GM19035 (cell line): Measurements from ENCODE around the gene PA2G4.
"Not testable (repeated sequence)": the region's sequence is repeated elsewhere in the genome, so short reads cannot be mapped to it uniquely, and the experiment has no call there.

ENCODE experiments used
- ATAC-seq: cut with Tn5 transposase; IDR thresholded peaks from one replicate; pipeline ENCODE4 v1.9.1; 2021; ENCODE audit not compliant: unreplicated experiment

PA2G4 gene

GRCh38 chr12:56099787-56100186 is 4.6 kb upstream of the PA2G4 start:
- no peak for ATAC-seq

DNA sequence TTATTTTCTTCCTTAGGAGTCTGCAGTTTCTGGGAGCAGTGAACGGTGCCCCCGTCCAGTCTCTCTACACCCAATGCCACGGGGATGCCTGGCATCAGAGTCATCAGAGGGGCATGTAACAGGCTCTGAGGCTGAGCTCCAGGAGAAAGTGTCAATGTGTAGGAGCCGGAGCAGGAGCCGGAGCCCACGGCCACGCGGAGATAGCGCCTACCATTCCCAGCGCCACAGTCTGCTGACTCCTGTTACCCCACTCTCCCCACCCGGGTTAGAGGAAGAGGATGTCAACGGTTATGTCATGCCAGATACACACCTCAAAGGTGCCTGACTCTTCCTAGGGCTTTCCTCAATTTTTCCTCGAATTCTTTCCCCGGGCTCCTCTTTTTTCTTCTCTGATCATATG is 3.3 kb upstream of the PA2G4 start:
- no peak for ATAC-seq

GRCh38 chr12:56102683-56103065 is 1.7 kb upstream of the PA2G4 start:
- ATAC-seq: no peak

DNA sequence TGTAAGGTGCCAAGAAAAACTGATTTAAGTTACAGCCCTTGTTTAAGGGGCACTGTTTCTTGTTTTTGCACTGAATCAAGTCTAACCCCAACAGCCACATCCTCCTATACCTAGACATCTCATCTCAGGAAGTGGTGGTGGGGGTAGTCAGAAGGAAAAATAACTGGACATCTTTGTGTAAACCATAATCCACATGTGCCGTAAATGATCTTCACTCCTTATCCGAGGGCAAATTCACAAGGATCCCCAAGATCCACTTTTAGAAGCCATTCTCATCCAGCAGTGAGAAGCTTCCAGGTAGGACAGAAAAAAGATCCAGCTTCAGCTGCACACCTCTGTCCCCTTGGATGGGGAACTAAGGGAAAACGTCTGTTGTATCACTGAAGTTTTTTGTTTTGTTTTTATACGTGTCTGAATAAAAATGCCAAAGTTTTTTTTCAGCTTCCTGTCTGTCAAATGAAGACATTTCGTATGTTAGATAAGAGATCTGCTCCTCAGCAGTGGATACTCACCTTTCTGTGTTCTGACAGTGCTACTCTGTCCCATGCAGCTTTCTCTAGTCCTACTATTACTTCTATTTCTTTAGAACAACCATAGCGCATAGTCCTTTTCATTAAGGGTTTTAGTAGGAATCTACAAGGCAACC is 1.2 kb upstream of the PA2G4 start:
- no peak for ATAC-seq

- ATAC-seq: no peak
Observed at GRCh38 chr12:56103823-56104108, 593 bp upstream of the PA2G4 start.

- peak; percentile 13 for ATAC-seq
Observed at GRCh38 chr12:56104815-56105608, 653 bp downstream of the PA2G4 start.

- ATAC-seq: no peak
Observed at GRCh38 chr12:56105609-56105902, 1.2 kb downstream of the PA2G4 start.

GRCh38 chr12:56107242-56107641 is 2.9 kb downstream of the PA2G4 start:
- ATAC-seq: no peak

GRCh38 chr12:56110571-56110970 is 6.2 kb downstream of the PA2G4 start:
- no peak for ATAC-seq

- ATAC-seq: no peak
Observed at GRCh38 chr12:56114084-56114483, 9.7 kb downstream of the PA2G4 start.

- ATAC-seq: no peak
Observed at GRCh38 chr12:56115329-56115728, 11.0 kb downstream of the PA2G4 start.

- peak; percentile 51 for ATAC-seq
Observed at GRCh38 chr12:56116267-56117081, 12.1 kb downstream of the PA2G4 start, which contains the start of gene RPL41. Gene RPL41, plus strand, starts transcription at chr12:56116633.

GRCh38 chr12:56117082-56117706 is 12.8 kb downstream of the PA2G4 start:
- ATAC-seq: not testable (repeated sequence)

DNA sequence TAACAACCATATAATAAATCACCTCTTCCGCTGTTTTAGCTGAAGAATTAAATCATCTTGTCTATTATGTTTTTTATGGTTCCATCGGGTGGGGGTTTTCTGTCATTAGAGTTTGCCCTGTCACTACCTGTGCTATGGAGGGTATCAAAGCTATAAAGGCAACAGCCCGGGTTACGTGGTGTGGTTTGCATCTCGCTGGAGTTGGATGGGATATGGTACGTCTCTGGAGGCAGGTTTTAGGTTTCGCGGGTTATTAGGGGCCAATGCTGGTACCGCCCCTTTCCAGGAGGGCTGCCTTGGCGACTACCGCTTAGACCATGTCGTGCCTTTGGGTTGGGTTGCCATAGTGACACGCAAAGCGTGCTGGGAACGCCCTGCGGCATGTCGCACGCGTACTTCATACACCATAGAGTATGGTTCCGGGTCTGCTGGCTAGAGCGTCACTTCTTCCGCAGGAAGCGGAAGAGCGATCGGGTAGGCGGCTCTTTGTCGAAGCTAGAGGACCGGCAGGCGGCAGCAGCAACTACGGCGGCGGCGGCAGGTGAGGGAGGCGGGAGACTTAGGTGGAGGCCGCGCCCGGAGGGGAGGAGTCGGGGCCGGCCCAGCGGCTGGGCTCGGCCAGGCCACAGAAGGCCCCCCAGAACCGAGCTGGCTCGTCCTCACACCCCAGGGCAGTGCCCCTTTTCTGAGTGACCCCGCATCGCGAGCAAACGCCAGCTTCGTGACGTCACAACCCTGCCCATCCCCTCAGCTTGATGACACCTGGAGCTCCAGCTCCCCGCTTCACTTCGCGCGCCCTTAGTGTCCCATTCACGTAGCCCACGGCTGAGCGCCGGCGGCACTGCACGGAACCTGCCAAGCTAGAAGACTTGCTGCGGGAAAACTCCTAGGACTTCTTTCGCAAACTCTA is 13.7 kb downstream of the PA2G4 start, which contains the start of gene ZC3H10:
Gene ZC3H10, plus strand, starts transcription at position 489 of the 910 bp plus-strand sequence. CDS start 2,297 bp downstream, outside the sequence.
- ATAC-seq: peak; percentile 84

GRCh38 chr12:56118688-56119357 is 14.5 kb downstream of the PA2G4 start:
- ATAC-seq: no peak

DNA sequence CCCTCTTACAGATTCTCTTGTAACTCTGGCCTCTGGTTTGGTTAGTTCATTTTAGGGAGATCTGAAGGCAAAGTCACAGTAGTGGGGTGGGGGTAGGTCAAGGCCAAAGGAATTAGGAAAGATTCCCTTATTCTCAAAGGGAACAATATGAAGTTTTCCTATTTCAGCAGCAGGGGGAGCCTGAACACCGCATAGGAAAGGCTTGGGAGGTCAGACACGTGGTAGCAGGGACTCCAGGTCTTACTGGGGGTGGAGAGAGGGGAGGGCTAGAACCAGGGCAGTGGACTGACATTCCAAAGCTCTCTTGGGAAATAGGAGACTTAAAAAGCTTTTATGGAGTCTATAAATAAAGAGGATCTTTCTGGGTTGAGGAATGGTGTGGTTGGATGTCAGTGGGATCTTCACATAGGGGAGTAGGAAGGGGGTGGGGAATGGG is 15.0 kb downstream of the PA2G4 start:
- ATAC-seq: no peak

DNA sequence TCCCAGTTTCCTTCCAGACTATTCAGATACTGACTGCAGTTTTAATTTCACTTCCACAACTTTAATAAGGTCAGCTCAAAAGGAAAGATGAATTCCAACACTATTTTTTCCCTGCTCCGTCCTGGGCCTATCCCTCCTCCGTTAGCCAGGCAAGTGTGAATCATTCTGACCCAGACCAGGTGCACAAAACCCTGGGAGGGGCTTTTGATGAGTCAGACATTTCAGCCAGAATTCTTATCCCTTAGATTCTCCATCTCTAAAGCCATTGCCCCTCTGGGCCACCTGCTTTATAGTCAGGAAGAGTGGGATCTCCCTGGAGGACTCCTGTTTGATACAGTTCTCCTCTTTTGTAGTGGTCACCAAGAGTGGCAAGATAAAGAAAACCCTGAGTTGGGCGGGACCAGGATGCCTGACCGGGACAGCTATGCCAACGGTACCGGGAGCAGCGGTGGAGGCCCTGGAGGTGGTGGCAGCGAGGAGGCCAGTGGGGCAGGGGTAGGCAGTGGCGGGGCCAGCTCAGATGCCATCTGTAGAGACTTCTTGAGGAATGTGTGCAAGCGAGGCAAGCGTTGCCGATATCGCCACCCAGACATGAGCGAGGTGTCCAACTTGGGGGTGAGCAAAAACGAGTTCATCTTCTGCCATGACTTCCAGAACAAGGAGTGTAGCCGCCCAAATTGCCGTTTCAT is 15.9 kb downstream of the PA2G4 start:
- ATAC-seq: no peak

DNA sequence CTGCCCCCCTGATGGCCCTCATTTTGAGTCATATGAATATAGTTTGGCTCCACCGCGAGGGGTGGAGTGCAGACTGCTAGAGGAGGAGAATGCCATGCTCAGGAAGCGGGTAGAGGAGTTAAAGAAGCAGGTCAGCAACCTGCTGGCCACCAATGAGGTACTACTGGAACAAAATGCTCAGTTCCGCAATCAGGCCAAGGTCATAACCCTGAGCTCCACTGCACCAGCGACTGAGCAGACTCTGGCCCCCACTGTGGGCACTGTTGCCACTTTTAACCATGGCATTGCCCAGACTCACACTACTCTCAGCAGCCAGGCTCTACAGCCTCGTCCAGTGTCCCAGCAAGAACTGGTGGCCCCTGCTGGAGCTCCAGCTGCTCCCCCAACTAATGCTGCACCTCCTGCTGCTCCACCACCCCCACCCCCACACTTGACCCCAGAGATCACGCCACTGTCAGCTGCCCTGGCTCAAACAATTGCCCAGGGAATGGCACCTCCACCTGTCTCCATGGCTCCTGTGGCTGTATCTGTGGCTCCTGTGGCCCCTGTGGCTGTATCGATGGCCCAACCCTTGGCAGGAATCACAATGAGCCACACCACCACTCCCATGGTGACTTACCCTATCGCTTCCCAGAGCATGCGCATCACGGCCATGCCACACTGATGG is 17.0 kb downstream of the PA2G4 start:
- ATAC-seq: no peak

GRCh38 chr12:56122637-56123036 is 18.3 kb downstream of the PA2G4 start:
- no peak for ATAC-seq
